ENCODE measurements around the gene DSCAML1. TPM values are rescaled to one million over a fixed set of nuclear protein-coding genes. Genes with fewer than 3 reads are reported as not detected.

DSCAML1 gene
- total and polyA plus RNA-seq, 10 of the 15 experiments (the other 5 are each of a cell fraction or from before 2014, with no cell fraction given): 0.03 to 0.18 (median 0.06) TPM; not detected in 1

- TF ChIP-seq ZNF687 (IDR thresholded peaks at IDR 0.05): no peak
- TF ChIP-seq ZNF622 (IDR thresholded peaks at IDR 0.05): no peak
- no peak for TF ChIP-seq BACH1 (IDR thresholded peaks at IDR 0.05; ENCODE audit: borderline replicate concordance)
Observed at GRCh38 chr11:117519590-117519989, 277.4 kb downstream of the DSCAML1 start (continued).

- 51% methylated on average over 9 of the region's 9 CpGs for WGBS (ENCODE audit: insufficient coverage, insufficient replicate concordance, low lambda C conversion rate, missing lambda C conversion rate)
- H2AFZ ChIP-seq (ENCODE audit: control insufficient read depth, low read depth, low read length): no peak overlapping the region
- no peak for TF ChIP-seq MAX (IDR thresholded peaks at IDR 0.05; ENCODE audit: low read depth, low read length)
- no peak for TF ChIP-seq USF2 (IDR thresholded peaks at IDR 0.05; ENCODE audit: borderline replicate concordance, low read depth, low read length)
- TF ChIP-seq ZBED1 (IDR thresholded peaks at IDR 0.05; ENCODE audit: borderline replicate concordance): no peak
- TF ChIP-seq ZSCAN29 (IDR thresholded peaks at IDR 0.05): no peak
- TF ChIP-seq E4F1 (IDR thresholded peaks at IDR 0.05; ENCODE audit: borderline replicate concordance, partially characterized antibody): no peak
- no peak for TF ChIP-seq BCLAF1 (IDR thresholded peaks at IDR 0.05)
- TF ChIP-seq ASH2L (IDR thresholded peaks at IDR 0.05; ENCODE audit: borderline replicate concordance, low read depth): no peak
- TF ChIP-seq JUNB (IDR thresholded peaks at IDR 0.05): no peak
- TF ChIP-seq MYC (IDR thresholded peaks at IDR 0.05; ENCODE audit: insufficient read depth, insufficient read length, insufficient replicate concordance, low read length, severe bottlenecking): no peak
- no peak for TF ChIP-seq MTA2 (IDR thresholded peaks at IDR 0.05; ENCODE audit: low read depth)
Observed at GRCh38 chr11:117519170-117519569, 277.8 kb downstream of the DSCAML1 start.

More at GRCh38 chr11:117519170-117519569, 277.8 kb downstream of the DSCAML1 start:
- CTCF ChIA-PET: no interaction called here
- BruUV-seq (replicated peaks): no TSS peak
- Histone ChIP-seq H3K27ac (ENCODE audit: control insufficient read depth, insufficient read depth) (no peak overlapping the region), H3K27me3 (replicated peaks in 1 of 2; ENCODE audit: control insufficient read depth in 2 of 2, insufficient read depth in 2 of 2, low read length in 1 of 2) (no peaks in the 10 kb centered on the region; a peak in 1 of 4 replicates), H3K9me3 (replicated peaks; ENCODE audit: control insufficient read depth, insufficient read depth, low read length) (no peaks in the 10 kb centered on the region), H4K20me1 (ENCODE audit: control insufficient read depth, insufficient read depth) (no peaks in the 10 kb centered on the region), H3K4me3 (no peak overlapping the region), H3K36me3 (ENCODE audit: control insufficient read depth in 2 of 2, insufficient read depth in 2 of 2, low read length in 1 of 2) (no peaks in the 10 kb centered on the region), H3K9ac (ENCODE audit: control insufficient read depth, insufficient read depth, low read length) (no peak overlapping the region), H3K4me2 (ENCODE audit: control insufficient read depth, insufficient read depth) (no peak overlapping the region), H3K79me2 (ENCODE audit: control insufficient read depth, insufficient read depth, low read length) (no peaks in the 10 kb centered on the region), H3K4me1 (ENCODE audit: control insufficient read depth, insufficient read depth, low read length) (no peaks in the 10 kb centered on the region)
- ATAC-seq (no peak), FAIRE-seq (no peak), DNase-seq (ENCODE audit: low read depth, low spot score) (no peak)
- SMC1A ChIA-PET (ENCODE audit: uncharacterized antibody, unreplicated experiment): no interaction called here
- RAD21 ChIA-PET (ENCODE audit: unreplicated experiment): no interaction called here
- POLR2A ChIA-PET: no interaction called here
- intact Hi-C loops (cut with micrococcal nuclease; ENCODE audit: unreplicated experiment): no loop called here
- in situ Hi-C loops (cut with MboI): no loop called here

All from GM12878 (cell line).